Lower lobe of right lung (tissue), 2 donors: ENCODE measurements around the gene MACROD2. TPM values are rescaled to one million over a fixed set of nuclear protein-coding genes. Genes with fewer than 3 reads are reported as not detected.
A peak's percentile ranks its signal among the peaks of the same experiment; 100 is the strongest.

Experiments used
- ATAC-seq, 2 donors: fragments of 200-7000 bp; cut with Tn5 transposase; one replicate each; pipeline ENCODE4 v1.9.1; 2020 to 2022; ENCODE audit warnings: mild to moderate bottlenecking in 2 of 2, moderate library complexity in 2 of 2
- DNase-seq: peaks from one replicate; pipeline ENCODE4 v3.0.0-alpha.2; 2020
- H3K27ac ChIP-seq: fragments of 200-600 bp; one replicate; pipeline ENCODE4 v1.8.0; 2022
- H3K27me3 ChIP-seq: fragments of 200-600 bp; one replicate; pipeline ENCODE4 v1.8.0; 2022; ENCODE audit warnings: low read depth
- H3K36me3 ChIP-seq: fragments of 200-600 bp; one replicate; pipeline ENCODE4 v1.8.0; 2022; ENCODE audit warnings: mild to moderate bottlenecking
- H3K4me1 ChIP-seq: fragments of 200-600 bp; one replicate; pipeline ENCODE4 v1.8.0; 2022
- H3K4me3 ChIP-seq: fragments of 200-600 bp; one replicate; pipeline ENCODE4 v1.8.0; 2022; ENCODE audit warnings: mild to moderate bottlenecking
- H3K9me3 ChIP-seq: fragments of 200-600 bp; one replicate; pipeline ENCODE4 v1.8.0; 2022
- CTCF ChIP-seq: fragments of 200-600 bp; IDR thresholded peaks from one replicate; pipeline ENCODE4 v1.8.0; 2022; ENCODE audit warnings: antibody characterized with exemption, mild to moderate bottlenecking
- intact Hi-C: fragments of 100-400 bp; cut with DNase I; formaldehyde crosslinking; loops from one replicate; pipeline ENCODE4 v1.11.0; 2022
- total RNA-seq: library from RNA; stranded (reverse); fragmentation: NEBNext Ultra II Directional; extraction: Animal tissue kit (Norgen Biotek cat#: 25700); gene quantifications from one replicate; pipeline ENCODE4 v1.2.1, GENCODE V29; 2021
- donor health status: DM: no; HTN: yes; CAD: no; lungs with severe emphysema.

Gene MACROD2
- total RNA-seq, 1 donor from 2014 or later = 73.0 TPM

GRCh38 chr20:15079594-15080340, 1084.5 kb downstream of the MACROD2 start:
- Histone ChIP-seq H3K27ac (no peak overlapping the region), H3K4me3 (no peak overlapping the region), H3K36me3 (no peaks in the 10 kb centered on the region), H3K9me3 (no peaks in the 10 kb centered on the region), H3K4me1 (no peaks in the 10 kb centered on the region), H3K27me3 (no peaks in the 10 kb centered on the region)
- no peak for TF ChIP-seq CTCF
- intact Hi-C loops = no loop called here
- peak in 1 of 2 donors; percentile 73 for ATAC-seq
- no peak for DNase-seq

- no peak for ATAC-seq
- Histone ChIP-seq H3K9me3 (no peaks in the 10 kb centered on the region), H3K27me3 (no peaks in the 10 kb centered on the region), H3K4me3 (no peak overlapping the region), H3K27ac (no peak overlapping the region), H3K36me3 (no peaks in the 10 kb centered on the region), H3K4me1 (no peaks in the 10 kb centered on the region)
- no peak for DNase-seq
- no peak for TF ChIP-seq CTCF
- intact Hi-C loops = no loop called here
Measured at GRCh38 chr20:15081261-15081660, 1085.9 kb downstream of the MACROD2 start.

GRCh38 chr20:15091421-15092037, 1096.2 kb downstream of the MACROD2 start:
- intact Hi-C loops = no loop called here
- DNase-seq (no peak), ATAC-seq (no peak)
- Histone ChIP-seq H3K9me3 (no peaks in the 10 kb centered on the region), H3K4me1 (no peaks in the 10 kb centered on the region), H3K4me3 (no peak overlapping the region), H3K36me3 (no peaks in the 10 kb centered on the region), H3K27ac (no peak overlapping the region), H3K27me3 (no peaks in the 10 kb centered on the region)
- TF ChIP-seq CTCF = no peak

- no peaks in the 10 kb centered on the region for H3K9me3 ChIP-seq
- no peak overlapping the region for H3K27ac ChIP-seq
- DNase-seq (no peak), ATAC-seq (no peak)
- H3K27me3 ChIP-seq = no peaks in the 10 kb centered on the region
- no peak overlapping the region for H3K4me3 ChIP-seq
- no peaks in the 10 kb centered on the region for H3K36me3 ChIP-seq
- intact Hi-C loops = no loop called here
- H3K4me1 ChIP-seq = no peaks in the 10 kb centered on the region
- TF ChIP-seq CTCF = no peak
Measured at GRCh38 chr20:15098351-15098750, 1103.0 kb downstream of the MACROD2 start.

- Histone ChIP-seq H3K36me3 (no peaks in the 10 kb centered on the region), H3K9me3 (no peaks in the 10 kb centered on the region), H3K4me1 (no peaks in the 10 kb centered on the region), H3K27ac (no peak overlapping the region), H3K4me3 (no peak overlapping the region), H3K27me3 (no peaks in the 10 kb centered on the region)
- TF ChIP-seq CTCF = no peak
- DNase-seq (no peak), ATAC-seq (no peak)
- intact Hi-C loops = no loop called here
Measured at GRCh38 chr20:15099130-15099529, 1103.8 kb downstream of the MACROD2 start.
